Panc1 (cell line): ENCODE data around the gene QRICH1. TPM values are rescaled to one million over a fixed set of nuclear protein-coding genes. Genes with fewer than 3 reads are reported as not detected.
A peak's percentile ranks its signal among the peaks of the same experiment; 100 is the strongest.

Source experiments
- ATAC-seq: fragments of 200-7000 bp; cut with Tn5 transposase; 2 replicates; pipeline ENCODE4 v1.9.1; 2020; ENCODE audit warnings: mild to moderate bottlenecking, moderate library complexity
- BruUV-seq: library from RNA; stranded (reverse); fragments of 400-500 nt; replicated peaks from 2 replicates; lab custom pipeline; 2021; lab: Mats Ljungman, UMichigan
- CTCF ChIA-PET: fragments of 300-600 bp; sonication (Branson Sonifier 250); formaldehyde crosslinking; loops from one replicate; lab custom pipeline; 2022; ENCODE audit warnings: antibody characterized with exemption; lab: Charles Lee
- POLR2A ChIA-PET: fragments of 300-600 bp; sonication (Branson Sonifier 250); formaldehyde crosslinking; loops from one replicate; lab custom pipeline; 2022; ENCODE audit warnings: antibody characterized with exemption; lab: Charles Lee
- DNase-seq: peaks from one replicate; pipeline ENCODE4 v3.0.0-alpha.2; 2010; ENCODE audit warnings: low read depth, low spot score
- H3K27ac ChIP-seq: 2 replicates; pipeline ENCODE4 v1.5.1; 2011; ENCODE audit warnings: mild to moderate bottlenecking, low read length, inconsistent platforms
- H3K27me3 ChIP-seq: fragments of 200-500 bp; sonication (Bioruptor generic); 2 replicates; pipeline ENCODE4 v1.6.0; 2014; ENCODE audit warnings: low read length, inconsistent platforms; ENCODE audit not compliant: control insufficient read depth, insufficient read depth
- H3K36me3 ChIP-seq: fragments of 200-500 bp; sonication (Bioruptor generic); 2 replicates; pipeline ENCODE4 v1.5.1; 2014; ENCODE audit warnings: inconsistent platforms, mild to moderate bottlenecking, low read length, moderate library complexity; ENCODE audit not compliant: control insufficient read depth, insufficient read depth
- H3K4me1 ChIP-seq: 2 replicates; pipeline ENCODE4 v1.5.1; 2011; ENCODE audit warnings: inconsistent platforms, mild to moderate bottlenecking, low read length, moderate library complexity; ENCODE audit not compliant: control insufficient read depth, insufficient read depth
- H3K4me3 ChIP-seq, 2 experiments: 2 replicates each; pipeline ENCODE4 v1.5.1; 2011 to 2012; ENCODE audit warnings: low read depth in 2 of 2, low read length in 2 of 2, mild to moderate bottlenecking in 2 of 2, inconsistent platforms in 1 of 2, moderate library complexity in 1 of 2
- H3K9me3 ChIP-seq: fragments of 200-500 bp; sonication (Bioruptor generic); 2 replicates; pipeline ENCODE4 v1.5.1; 2014; ENCODE audit warnings: low read depth, mild to moderate bottlenecking, inconsistent platforms, low read length, moderate library complexity; ENCODE audit not compliant: control insufficient read depth, insufficient read depth
- CTCF ChIP-seq: fragments of 450-650 bp; IDR thresholded peaks from 2 replicates; pipeline ENCODE4 v1.5.1; 2017; ENCODE audit warnings: mild to moderate bottlenecking
- POLR2AphosphoS5 ChIP-seq: IDR thresholded peaks from 2 replicates; pipeline ENCODE4 v1.6.1; 2012; ENCODE audit warnings: mild to moderate bottlenecking, low read depth, low read length, moderate library complexity
- SIN3A ChIP-seq: IDR thresholded peaks from 2 replicates; pipeline ENCODE4 v1.6.1; 2012; ENCODE audit warnings: low read depth, mild to moderate bottlenecking, low read length, moderate library complexity, borderline replicate concordance; ENCODE audit not compliant: insufficient read depth
- TCF7L2 ChIP-seq: IDR thresholded peaks from 2 replicates; pipeline ENCODE4 v1.6.1; 2011; ENCODE audit warnings: mild to moderate bottlenecking, low read depth, low read length, inconsistent platforms
- in situ Hi-C: cut with HindIII; loops from 2 replicates; pipeline ENCODE4 v1.10.0; 2016; ENCODE audit warnings: low sequenced_read_pairs, low pct_unique_long_range_greater_than_20kb
- intact Hi-C: fragments of 100-400 bp; cut with micrococcal nuclease; formaldehyde crosslinking; loops from one replicate; pipeline ENCODE4 v1.10.0; 2022; ENCODE audit not compliant: unreplicated experiment
- total RNA-seq: library from RNA; stranded (reverse); gene quantifications from one replicate; pipeline ENCODE4 v1.2.1, GENCODE V29; 2021; ENCODE audit not compliant: unreplicated experiment
- TF ChIP-seq, protein P1 (sequence below), 2 experiments: IDR thresholded peaks; 2 replicates each; pipeline ENCODE4 v1.6.1; 2011 to 2012; ENCODE audit warnings: low read depth in 2 of 2, control low read depth in 1 of 2, low read length in 1 of 2, mild to moderate bottlenecking in 1 of 2, moderate library complexity in 1 of 2; ENCODE audit not compliant: insufficient read depth in 1 of 2

QRICH1 gene
- total RNA-seq, 1 experiment from 2014 or later: 79.9 TPM

DNA sequence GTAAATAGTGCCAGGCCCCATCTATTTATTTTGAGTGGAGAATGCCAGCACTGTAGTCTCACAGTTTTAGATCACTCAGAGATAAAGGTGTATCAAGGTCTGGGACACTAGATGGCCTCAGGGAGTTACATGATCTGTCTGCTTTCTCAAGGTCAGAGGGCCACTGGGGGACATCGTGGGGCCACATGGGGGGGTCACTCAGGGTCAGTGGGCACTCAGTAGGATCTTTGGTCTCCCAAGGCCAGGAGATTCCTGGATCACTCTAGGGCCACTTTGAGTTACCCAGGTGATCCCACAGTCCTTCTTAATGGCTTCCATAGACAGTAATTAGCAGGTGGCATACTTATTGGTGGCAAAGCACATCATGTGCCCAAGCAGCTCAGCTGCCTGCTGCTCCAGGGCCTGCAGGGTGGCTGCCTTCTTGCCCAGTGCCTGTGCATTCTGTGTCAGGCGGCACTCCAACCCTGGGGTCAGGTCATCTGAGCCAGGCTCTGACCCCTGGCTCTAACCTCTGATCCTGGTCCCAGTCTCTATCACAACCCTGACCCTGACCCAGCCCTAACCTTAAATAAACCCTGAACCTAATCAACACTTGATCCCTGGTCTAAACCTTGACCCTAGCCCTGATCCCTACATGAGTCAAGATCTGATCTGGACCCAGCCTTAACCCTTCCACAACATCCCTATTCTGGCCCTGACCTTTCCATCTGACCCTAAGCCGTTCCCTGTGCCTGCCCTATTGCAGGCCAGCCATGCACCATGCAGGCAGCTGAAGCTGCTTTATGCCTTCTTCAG is 40.8 kb upstream of the QRICH1 start:
- peaks cover 12% of the 10 kb centered on the region for H3K4me1 ChIP-seq
- H3K27ac ChIP-seq: peak overlapping the region; percentile 63
- no peaks in the 10 kb centered on the region for H3K9me3 ChIP-seq
- no peaks in the 10 kb centered on the region; the same call in 1 of the 2 replicates for H3K36me3 ChIP-seq
- intact Hi-C loops: no loop called here
- TF ChIP-seq SIN3A (no peak), CTCF (no peak), POLR2AphosphoS5 (no peak), TCF7L2 (no peak)
- TF ChIP-seq, protein P1, sequence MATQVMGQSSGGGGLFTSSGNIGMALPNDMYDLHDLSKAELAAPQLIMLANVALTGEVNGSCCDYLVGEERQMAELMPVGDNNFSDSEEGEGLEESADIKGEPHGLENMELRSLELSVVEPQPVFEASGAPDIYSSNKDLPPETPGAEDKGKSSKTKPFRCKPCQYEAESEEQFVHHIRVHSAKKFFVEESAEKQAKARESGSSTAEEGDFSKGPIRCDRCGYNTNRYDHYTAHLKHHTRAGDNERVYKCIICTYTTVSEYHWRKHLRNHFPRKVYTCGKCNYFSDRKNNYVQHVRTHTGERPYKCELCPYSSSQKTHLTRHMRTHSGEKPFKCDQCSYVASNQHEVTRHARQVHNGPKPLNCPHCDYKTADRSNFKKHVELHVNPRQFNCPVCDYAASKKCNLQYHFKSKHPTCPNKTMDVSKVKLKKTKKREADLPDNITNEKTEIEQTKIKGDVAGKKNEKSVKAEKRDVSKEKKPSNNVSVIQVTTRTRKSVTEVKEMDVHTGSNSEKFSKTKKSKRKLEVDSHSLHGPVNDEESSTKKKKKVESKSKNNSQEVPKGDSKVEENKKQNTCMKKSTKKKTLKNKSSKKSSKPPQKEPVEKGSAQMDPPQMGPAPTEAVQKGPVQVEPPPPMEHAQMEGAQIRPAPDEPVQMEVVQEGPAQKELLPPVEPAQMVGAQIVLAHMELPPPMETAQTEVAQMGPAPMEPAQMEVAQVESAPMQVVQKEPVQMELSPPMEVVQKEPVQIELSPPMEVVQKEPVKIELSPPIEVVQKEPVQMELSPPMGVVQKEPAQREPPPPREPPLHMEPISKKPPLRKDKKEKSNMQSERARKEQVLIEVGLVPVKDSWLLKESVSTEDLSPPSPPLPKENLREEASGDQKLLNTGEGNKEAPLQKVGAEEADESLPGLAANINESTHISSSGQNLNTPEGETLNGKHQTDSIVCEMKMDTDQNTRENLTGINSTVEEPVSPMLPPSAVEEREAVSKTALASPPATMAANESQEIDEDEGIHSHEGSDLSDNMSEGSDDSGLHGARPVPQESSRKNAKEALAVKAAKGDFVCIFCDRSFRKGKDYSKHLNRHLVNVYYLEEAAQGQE (IDR thresholded peaks at IDR 0.05; ENCODE audit: insufficient read depth in 1 of 2, low read depth in 2 of 2, low read length in 1 of 2): no peak
- in situ Hi-C loops: no loop called here
- ATAC-seq: no peak
- H3K4me3 ChIP-seq: peak overlapping the region in 1 of 2 experiments; percentile 71; a peak in 2 of 4 replicates
- no peaks in the 10 kb centered on the region for H3K27me3 ChIP-seq
- DNase-seq: no peak
- ChIA-PET POLR2A (no interaction called here), CTCF (no interaction called here)
- BruUV-seq: no TSS peak

- peak; percentile 87 for ATAC-seq
- CTCF ChIA-PET: interaction anchor here (0.7 to 1.2 kb wide), 3 partner anchors 27 to 220 kb away, joined by 3 to 4 read pairs (median 3); partner anchors contain the start of gene QRICH1
Observed at GRCh38 chr3:49133226-49133951, 39.5 kb upstream of the QRICH1 start.

More at GRCh38 chr3:49133226-49133951, 39.5 kb upstream of the QRICH1 start:
- Histone ChIP-seq H3K27ac (peak overlapping the region; percentile 91), H3K36me3 (no peaks in the 10 kb centered on the region; the same call in 1 of the 2 replicates), H3K27me3 (no peaks in the 10 kb centered on the region), H3K4me1 (peaks cover 12% of the 10 kb centered on the region), H3K4me3 (peak overlapping the region; percentile 71 to 89), H3K9me3 (no peaks in the 10 kb centered on the region)
- no TSS peak for BruUV-seq
- TF ChIP-seq POLR2AphosphoS5: peak; percentile 45; the same call in 1 of the 2 replicates
- TF ChIP-seq, protein P1 (IDR thresholded peaks at IDR 0.05; ENCODE audit: insufficient read depth in 1 of 2, low read depth in 2 of 2, low read length in 1 of 2): no peak
- POLR2A ChIA-PET: interaction anchor here (0.6 to 0.7 kb wide), 2 partner anchors 13 to 105 kb away, joined by 3 read pairs; partner anchors contain the start of gene USP19
- no peak for DNase-seq
- intact Hi-C loops (no loop called here), in situ Hi-C loops (no loop called here)
